Daoy (cell line): Measurements from ENCODE around the gene RASSF10. TPM values are rescaled to one million over a fixed set of nuclear protein-coding genes. Genes with fewer than 3 reads are reported as not detected.

ENCODE experiments used
- DNase-seq: peaks from one replicate; pipeline ENCODE4 v3.0.0-alpha.2; 2015; ENCODE audit warnings: low read depth
- total RNA-seq: library from RNA; depleted of rRNA; stranded (reverse); fragments of >200 nt; shearing (Covaris generic); gene quantifications from 2 replicates; pipeline ENCODE4 v1.2.3, GENCODE V29; 2014

Gene RASSF10
- total RNA-seq, 1 experiment from 2014 or later, result 3.4 TPM

DNA sequence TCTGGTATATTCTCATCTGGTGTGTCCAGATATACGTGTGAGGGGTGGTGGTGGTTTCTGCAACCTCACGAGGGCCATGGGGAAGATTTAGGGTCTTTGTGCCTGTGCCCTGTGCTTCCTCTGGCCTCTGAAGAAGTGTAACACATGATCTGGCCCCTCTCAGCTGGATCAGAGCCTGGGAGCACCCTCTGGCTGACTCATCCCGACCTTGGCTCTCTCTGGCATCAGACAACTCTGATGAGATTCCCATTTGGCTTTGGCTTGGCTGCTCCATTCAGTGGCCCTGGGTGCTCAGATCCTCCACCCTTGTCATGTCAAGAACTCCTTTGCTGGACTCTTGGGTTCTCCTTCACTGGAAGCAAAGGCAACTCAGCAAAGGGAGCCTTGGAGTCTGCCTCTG lies 45.2 kb downstream of the RASSF10 start:
- DNase-seq, result peak; percentile 61

DNA sequence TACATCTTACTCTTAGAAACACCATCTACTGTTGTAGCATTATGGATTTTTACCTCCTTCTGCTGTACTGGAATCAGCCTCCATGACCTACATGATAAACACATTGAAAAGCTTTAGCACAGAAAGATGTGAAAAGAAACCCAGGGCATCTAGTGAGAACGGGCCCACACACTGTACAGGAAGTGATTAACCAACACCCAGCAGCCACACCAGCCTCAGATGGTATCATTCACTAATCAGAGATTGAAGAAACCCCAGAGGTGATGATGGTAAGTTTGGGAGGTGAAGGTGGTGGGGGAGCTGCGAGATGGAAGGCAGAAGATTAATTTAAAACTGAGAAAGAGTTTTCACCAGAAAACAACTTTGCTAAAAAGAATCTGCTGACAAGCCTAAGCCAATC lies 46.1 kb downstream of the RASSF10 start:
- no peak for DNase-seq

- no peak for DNase-seq
These were observed 52.3 kb downstream of the RASSF10 start for GRCh38 chr11:13061294-13061990.
